OCI-M1 (cell line): ENCODE results near the gene CCDC77.

ENCODE experiments used
- DNase-seq: peaks from one replicate; lab custom pipeline; 2025; lab: John Stamatoyannopoulos, UW

The CCDC77 gene

DNA sequence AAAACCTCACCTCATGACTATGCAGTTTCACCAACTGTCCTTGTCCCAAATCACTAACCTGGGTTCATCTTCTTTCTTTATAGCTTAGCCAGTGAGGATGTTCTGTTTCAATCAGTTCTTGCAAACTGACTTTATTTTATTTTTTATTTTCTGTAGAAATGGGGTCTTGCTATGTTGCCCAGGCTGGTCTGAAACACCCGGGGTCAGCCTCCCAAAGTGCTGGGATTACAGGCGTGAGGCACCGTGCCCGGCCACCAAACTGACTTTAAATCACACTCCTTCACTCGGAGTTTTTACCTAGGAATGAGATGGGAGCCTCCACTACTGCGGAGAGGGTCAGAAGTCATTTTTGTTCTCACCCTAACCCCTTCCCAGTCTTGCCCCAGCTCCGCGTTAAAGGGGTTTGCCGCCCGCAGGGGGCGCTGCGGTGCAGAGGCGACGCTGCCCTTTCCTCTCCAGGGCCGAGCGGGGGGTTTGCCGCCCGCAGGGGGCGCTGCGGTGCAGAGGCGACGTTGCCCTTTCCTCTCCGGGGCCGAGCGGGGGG lies 51.3 kb downstream of the CCDC77 start:
- DNase-seq = no peak

DNA sequence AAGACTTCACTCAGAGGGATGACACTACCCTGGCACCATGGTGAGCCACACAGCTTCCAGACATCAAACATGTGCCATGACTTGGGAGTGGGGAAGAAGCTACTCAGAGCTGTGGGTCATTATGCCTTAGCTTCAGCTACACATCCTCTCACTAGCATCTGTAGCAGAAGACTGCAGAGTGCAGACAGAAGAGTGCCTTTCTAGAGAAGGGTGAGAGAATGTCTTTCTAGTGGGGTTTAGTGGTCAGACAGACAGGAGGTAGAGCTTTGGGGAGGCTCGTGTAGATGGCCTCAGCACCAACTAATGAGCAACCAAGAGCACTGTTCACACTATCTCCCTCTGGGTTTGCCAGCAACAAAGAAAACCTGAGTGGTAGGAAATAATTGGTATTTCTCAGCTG lies 53.4 kb downstream of the CCDC77 start:
- DNase-seq = no peak

- DNase-seq = no peak
Measured at GRCh38 chr12:455821-456220, 54.4 kb downstream of the CCDC77 start.

DNA sequence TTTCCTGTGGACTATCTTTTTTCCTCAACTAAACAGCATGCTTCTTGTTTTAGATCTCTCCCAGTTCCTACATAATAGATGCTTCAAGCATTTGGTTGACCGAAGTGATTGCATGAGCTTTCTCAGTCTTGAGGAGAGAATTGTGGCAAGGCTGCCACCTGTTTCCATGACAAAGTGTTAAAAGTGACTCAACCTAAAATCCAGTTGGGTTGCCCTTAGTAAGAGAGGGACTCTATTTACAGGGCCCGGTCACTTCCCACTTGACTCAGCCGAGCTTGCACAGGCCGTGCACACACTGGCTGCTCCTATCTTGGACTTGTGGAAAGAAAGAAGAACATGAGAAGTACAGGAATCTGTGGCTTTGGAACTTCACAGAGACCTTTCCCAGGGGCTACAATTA lies 56.2 kb downstream of the CCDC77 start:
- DNase-seq = no peak

DNA sequence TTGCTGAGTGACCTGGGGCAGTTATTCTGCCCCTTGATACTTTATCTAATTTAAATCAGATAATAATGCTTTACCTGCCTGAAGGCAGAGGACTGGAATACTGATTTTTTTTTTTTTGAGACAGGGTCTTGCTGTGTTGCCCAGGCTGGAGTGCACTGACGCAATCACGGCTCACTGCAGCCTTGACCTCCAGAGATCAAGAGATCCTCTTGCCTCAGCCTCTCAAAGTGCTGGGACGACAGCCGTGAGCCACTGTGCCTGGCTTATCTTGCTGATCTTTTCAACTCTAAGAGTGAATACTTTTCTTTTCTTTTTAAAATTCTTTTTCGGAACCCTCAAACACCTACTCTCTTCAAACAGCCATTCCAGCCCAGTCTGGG lies 57.6 kb downstream of the CCDC77 start:
- no peak for DNase-seq

- DNase-seq = no peak
Measured at GRCh38 chr12:459430-460258, 58.2 kb downstream of the CCDC77 start, which contains the start of gene B4GALNT3. Gene B4GALNT3 (plus strand): TSS chr12:459939. CDS start chr12:460377, 438 bp downstream.

DNA sequence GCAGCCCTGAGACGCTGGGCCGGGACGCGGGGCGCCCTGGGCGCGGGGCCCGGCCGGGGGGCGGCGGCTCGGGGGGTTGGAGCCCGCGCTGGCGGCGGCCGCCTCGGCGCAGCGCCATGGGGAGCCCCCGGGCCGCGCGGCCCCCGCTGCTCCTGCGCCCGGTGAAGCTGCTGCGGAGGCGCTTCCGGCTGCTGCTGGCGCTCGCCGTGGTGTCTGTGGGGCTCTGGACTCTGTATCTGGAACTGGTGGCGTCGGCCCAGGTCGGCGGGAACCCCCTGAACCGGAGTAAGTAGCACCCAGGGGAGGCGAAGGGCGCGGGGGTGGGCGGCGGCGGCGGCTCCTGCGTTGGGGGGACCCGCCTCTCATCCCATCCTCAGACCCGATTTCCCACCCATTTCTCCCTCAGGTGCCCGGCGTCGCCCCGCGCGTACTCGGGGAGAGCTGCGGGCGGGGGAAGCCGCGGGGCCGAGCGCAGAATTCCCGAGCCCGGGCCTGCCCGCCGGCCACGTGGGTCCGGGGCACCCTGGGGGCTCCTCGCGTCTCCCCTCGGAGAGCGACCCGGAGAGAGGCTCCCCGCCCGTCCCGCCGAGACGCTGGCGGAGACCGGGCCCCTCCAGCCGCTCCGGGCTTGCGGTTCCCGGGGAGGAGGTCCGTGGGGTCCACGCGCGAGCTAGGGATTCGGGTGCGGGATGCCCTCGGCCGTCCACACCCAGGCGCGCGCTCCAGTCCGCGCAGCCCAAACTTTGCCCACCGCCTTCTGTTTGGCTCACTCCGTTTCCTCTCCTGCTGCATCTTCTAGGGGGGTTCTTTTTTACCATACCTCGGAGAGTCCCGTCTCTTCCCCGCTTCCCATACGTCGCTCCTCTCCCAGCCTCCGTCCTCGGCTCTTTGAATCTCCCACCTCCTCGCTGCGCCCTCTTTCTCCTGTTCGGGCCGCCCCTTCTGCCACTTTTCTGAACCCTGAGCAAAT lies 59.1 kb downstream of the CCDC77 start:
- no peak for DNase-seq

DNA sequence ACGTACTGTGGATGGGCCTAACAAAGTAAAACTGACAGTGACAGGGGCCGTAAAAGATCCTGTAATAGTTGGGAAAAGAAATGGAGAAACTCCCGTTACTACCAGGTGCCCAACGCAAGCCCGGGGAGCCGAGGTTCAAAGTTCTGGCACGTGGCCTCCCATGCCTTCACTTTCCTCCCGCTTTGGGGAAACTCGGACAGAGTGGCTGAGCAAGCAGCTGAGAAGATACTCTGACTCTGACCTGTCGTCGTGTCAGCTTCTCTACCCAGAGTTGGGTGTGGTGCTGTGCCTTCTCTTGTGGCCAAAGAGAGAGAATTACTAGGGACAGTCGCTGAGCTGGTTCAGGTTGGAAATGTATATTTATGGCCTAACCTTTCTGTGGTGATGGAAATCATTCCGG lies 60.0 kb downstream of the CCDC77 start:
- no peak for DNase-seq

DNA sequence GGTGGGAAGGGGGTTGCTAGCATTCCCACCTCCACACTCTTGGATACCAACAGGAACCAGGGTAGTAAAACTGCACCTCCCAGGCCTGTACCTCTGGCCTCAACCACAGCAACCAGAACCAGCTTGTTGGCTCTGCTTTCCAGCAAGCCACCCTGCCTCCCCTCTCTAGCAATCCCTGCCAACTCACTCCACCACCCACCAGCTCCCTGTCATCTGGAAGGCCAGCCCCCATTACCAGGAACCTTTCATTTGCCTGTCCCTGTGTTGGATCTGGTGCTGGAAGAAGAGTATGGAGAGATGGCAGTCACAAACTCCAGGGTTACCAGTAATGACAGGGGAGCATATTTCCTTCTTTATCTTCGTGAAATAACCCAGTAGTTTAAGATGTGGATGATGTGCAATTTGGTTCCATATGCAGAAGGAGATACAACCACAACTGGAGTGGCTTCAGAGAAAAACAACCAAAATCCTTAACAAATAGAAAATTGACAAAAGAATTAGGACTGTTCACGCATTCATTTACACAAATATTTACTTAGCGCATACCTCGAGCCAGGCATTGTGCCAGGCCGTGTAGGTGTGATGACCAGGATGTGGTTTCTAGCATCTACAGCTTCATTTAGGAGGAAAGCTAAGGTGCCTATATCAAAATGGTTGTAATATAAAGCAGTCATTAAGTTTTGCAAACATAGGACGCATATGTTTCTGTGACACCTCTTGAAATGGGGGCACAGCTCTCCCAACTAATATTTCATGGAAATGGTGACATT lies 61.7 kb downstream of the CCDC77 start:
- no peak for DNase-seq

DNA sequence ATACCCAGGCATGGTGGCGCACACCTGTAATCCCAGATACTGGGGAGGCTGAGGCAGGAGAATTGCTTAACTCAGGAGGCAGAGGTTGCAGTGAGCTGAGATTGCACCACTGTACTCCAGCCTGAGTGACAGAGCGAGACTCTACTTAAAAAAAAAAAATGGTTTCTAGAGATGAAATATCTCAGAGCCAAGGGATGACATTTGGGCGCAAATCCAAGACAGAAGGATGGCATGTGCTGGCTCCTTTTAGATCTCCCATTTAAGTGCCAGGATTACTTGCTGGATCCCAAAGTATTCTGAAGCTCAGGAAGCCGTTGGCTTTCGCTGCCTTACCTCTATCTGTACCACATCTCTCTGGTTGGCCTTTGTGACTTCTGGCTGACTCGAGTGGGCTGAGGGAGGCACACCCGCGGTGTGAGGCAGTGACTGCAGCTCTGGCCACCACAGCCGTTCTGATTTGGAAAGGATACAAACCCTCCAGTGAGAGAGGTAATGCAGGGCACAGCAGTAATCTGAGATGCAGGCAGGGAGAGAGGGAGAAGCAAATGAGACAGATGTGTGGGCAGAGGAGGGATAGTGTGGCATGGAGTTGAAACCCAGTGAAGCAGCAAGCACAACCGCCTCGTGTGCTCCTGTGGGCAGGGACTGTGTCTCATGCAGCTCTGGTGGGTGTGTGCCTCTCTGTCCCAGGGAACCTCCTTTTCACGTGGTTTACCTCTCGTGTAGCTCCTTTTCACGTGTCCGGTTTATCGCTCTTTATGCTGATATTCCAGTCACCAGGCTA lies 63.2 kb downstream of the CCDC77 start:
- DNase-seq = no peak

- no peak for DNase-seq
Measured at GRCh38 chr12:466039-466438, 64.6 kb downstream of the CCDC77 start.

DNA sequence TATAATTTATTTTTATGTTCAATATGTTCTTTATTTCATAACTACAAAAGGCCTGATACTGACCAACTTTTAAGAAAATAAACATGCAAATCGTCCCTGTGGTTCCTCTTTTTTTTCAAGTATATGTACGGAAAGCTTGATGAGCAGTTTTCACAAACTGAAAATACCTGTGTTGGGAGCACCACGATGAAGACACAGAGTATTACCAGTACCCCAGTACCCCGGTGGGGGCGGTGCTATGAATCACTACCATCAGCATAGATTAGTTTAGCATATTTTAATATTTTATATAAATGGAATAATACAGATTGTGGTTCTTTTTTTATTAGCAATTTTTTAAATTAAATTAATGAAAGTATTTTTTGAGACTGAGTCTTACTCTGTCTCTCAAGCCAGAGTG lies 65.3 kb downstream of the CCDC77 start:
- DNase-seq = no peak

GRCh38 chr12:467591-467990 lies 66.1 kb downstream of the CCDC77 start:
- no peak for DNase-seq

GRCh38 chr12:468671-469389 lies 67.4 kb downstream of the CCDC77 start:
- no peak for DNase-seq

DNA sequence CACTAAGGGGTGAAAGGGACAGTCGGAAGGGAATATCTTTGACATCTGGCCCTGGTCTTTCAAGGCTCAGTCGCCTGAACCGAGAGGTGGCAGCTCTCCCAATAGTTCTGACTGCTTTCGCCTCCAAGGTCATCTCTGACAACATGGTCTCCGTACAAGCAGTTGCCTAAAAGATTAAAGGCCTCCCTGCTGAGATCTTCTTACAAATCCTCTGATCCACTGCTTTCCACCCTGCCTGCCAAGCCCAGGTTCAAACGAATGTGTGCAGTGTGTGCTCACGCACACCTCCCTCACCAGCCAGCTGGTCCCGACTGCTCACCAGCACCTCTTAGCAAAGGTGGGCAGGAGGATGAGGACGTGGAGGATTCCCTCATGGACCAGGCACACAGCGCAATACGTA lies 68.7 kb downstream of the CCDC77 start:
- no peak for DNase-seq

- DNase-seq = no peak
Measured at GRCh38 chr12:473198-473597, 71.8 kb downstream of the CCDC77 start.

DNA sequence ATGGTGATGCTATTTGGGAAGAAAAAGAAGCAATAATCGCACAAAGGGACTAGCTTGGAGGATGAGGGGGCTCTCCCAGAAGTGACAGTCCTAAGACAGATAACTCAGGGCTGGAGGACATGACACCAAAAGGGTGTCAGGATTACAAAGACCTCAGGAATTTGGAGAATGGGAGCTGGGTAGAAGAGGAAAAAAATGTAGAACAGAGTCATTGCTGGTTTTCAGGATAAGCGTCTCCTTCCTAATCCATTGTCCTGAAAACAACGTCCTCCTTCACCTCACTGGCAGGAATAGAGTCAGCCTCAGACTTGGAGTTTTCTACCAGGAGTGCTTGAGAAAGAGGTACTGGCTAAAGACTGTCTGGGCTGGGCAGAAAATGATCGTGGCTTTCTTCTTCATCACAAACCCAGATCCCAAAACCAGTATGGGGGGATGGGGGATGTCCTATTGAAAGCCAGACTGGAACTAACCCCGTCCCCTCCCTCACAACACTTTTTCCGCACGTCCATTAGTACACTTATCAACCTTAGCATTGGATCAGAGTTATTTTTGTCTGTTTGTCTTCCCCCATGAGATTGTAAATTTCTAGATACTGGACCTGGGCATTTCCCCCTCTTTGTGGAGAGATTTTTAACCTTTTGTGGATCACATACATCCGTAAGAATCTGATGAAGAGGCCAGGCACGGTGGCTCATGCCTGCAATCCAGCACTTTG lies 72.6 kb downstream of the CCDC77 start:
- no peak for DNase-seq

GRCh38 chr12:475286-475685 lies 73.8 kb downstream of the CCDC77 start:
- DNase-seq = no peak

DNA sequence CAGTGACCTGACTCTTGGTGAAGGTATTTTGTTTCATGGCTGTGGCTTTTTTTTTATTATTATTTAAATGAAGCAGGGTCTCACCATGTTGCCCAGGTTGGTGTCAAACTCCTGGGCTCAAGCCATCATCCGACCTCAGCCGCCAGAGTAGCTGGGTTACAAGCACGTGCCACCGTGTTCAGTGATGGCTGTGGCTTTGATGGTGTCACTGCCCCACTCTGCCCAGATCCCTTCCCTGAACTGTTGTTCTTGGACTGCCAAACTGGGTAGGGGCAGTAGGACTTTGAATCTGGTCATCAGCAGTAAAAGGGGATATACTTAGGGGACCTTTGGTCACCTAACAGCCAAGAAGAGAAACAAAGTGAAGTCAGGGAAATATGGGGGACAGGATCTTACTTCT lies 77.7 kb downstream of the CCDC77 start:
- DNase-seq = no peak
